Trophoblast cell (in vitro differentiated cells and primary cell): ENCODE data around the gene ARFIP2.

Source experiments
- DNase-seq, 2 donors: peaks; one replicate each; pipeline ENCODE4 v3.0.0-alpha.2; 2016
- H2AFZ ChIP-seq: 2 replicates; pipeline ENCODE4 v1.6.1; 2013; ENCODE audit warnings: low read length, moderate library complexity, mild to moderate bottlenecking; ENCODE audit not compliant: insufficient read depth, poor library complexity
- H2AK5ac ChIP-seq: 2 replicates; pipeline ENCODE4 v1.6.1; 2013; ENCODE audit warnings: mild to moderate bottlenecking, low read length
- H2BK120ac ChIP-seq: 2 replicates; pipeline ENCODE4 v1.6.1; 2013; ENCODE audit warnings: low read length, mild to moderate bottlenecking, moderate library complexity; ENCODE audit not compliant: insufficient read depth, poor library complexity
- H2BK12ac ChIP-seq: 2 replicates; pipeline ENCODE4 v1.6.1; 2013; ENCODE audit warnings: mild to moderate bottlenecking, low read length, moderate library complexity
- H2BK5ac ChIP-seq: 2 replicates; pipeline ENCODE4 v1.6.1; 2013; ENCODE audit warnings: low read length, low read depth, moderate library complexity, mild to moderate bottlenecking; ENCODE audit not compliant: poor library complexity
- H3K14ac ChIP-seq: 2 replicates; pipeline ENCODE4 v1.6.1; 2013; ENCODE audit warnings: mild to moderate bottlenecking, low read length
- H3K18ac ChIP-seq: 2 replicates; pipeline ENCODE4 v1.6.1; 2013; ENCODE audit warnings: mild to moderate bottlenecking, low read length
- H3K23ac ChIP-seq: 2 replicates; pipeline ENCODE4 v1.6.1; 2013; ENCODE audit warnings: low read length
- H3K27ac ChIP-seq: 2 replicates; pipeline ENCODE4 v1.5.1; 2013; ENCODE audit warnings: low read depth, mild to moderate bottlenecking, inconsistent platforms, low read length, moderate library complexity
- H3K27me3 ChIP-seq: 2 replicates; pipeline ENCODE4 v1.6.1; 2013; ENCODE audit warnings: inconsistent platforms, mild to moderate bottlenecking, low read length, moderate library complexity; ENCODE audit not compliant: insufficient read depth
- H3K36me3 ChIP-seq, 2 experiments: 1 replicate in 1 of 2; 2 replicates in 1 of 2; pipeline ENCODE4 v1.6.1; 2013; ENCODE audit warnings: low read length in 2 of 2, mild to moderate bottlenecking in 2 of 2, moderate library complexity in 1 of 2; ENCODE audit not compliant: insufficient read depth in 2 of 2, control insufficient read depth in 1 of 2
- H3K4ac ChIP-seq: 2 replicates; pipeline ENCODE4 v1.6.1; 2013; ENCODE audit warnings: low read depth, mild to moderate bottlenecking, low read length, moderate library complexity
- H3K4me1 ChIP-seq, 2 experiments: 1 replicate in 1 of 2; 2 replicates in 1 of 2; pipeline ENCODE4 v1.6.1; 2013; ENCODE audit warnings: low read length in 2 of 2, mild to moderate bottlenecking in 2 of 2, moderate library complexity in 1 of 2; ENCODE audit not compliant: insufficient read depth in 2 of 2, control insufficient read depth in 1 of 2
- H3K4me2 ChIP-seq: 2 replicates; pipeline ENCODE4 v1.6.1; 2013; ENCODE audit warnings: inconsistent platforms, mild to moderate bottlenecking, low read length, moderate library complexity
- H3K4me3 ChIP-seq: 2 replicates; pipeline ENCODE4 v1.5.1; 2013; ENCODE audit warnings: mild to moderate bottlenecking, low read depth, low read length, inconsistent platforms
- H3K79me1 ChIP-seq: one replicate; pipeline ENCODE4 v1.6.1; 2013; ENCODE audit warnings: low read length
- H3K79me2 ChIP-seq: 2 replicates; pipeline ENCODE4 v1.6.1; 2013; ENCODE audit warnings: low read length, mild to moderate bottlenecking; ENCODE audit not compliant: control insufficient read depth, insufficient read depth, poor library complexity
- H3K9ac ChIP-seq: 2 replicates; pipeline ENCODE4 v1.6.1; 2013; ENCODE audit warnings: mild to moderate bottlenecking, low read length
- H3K9me3 ChIP-seq: 2 replicates; pipeline ENCODE4 v1.6.1; 2013; ENCODE audit warnings: low read depth, mild to moderate bottlenecking, control low read depth, inconsistent platforms, low read length; ENCODE audit not compliant: insufficient read depth
- H4K12ac ChIP-seq: 2 replicates; pipeline ENCODE4 v1.6.1; 2013; ENCODE audit warnings: low read depth, mild to moderate bottlenecking, low read length, moderate library complexity
- H4K8ac ChIP-seq: 2 replicates; pipeline ENCODE4 v1.6.1; 2013; ENCODE audit warnings: low read depth, mild to moderate bottlenecking, low read length, moderate library complexity
- H4K91ac ChIP-seq: one replicate; pipeline ENCODE4 v1.6.1; 2013; ENCODE audit warnings: low read depth, mild to moderate bottlenecking, low read length, moderate library complexity
- WGBS: extraction: QIAGEN DNeasy Blood & Tissue Kit; methylation state at CpG from one replicate; pipeline ENCODE4 v1.1.7; 2013; ENCODE audit warnings: missing lambda C conversion rate; ENCODE audit not compliant: insufficient read length, insufficient coverage; ENCODE audit errors: extremely low coverage; 5-methylcytosine and 5-hydroxymethylcytosine counted together

Gene ARFIP2

DNA sequence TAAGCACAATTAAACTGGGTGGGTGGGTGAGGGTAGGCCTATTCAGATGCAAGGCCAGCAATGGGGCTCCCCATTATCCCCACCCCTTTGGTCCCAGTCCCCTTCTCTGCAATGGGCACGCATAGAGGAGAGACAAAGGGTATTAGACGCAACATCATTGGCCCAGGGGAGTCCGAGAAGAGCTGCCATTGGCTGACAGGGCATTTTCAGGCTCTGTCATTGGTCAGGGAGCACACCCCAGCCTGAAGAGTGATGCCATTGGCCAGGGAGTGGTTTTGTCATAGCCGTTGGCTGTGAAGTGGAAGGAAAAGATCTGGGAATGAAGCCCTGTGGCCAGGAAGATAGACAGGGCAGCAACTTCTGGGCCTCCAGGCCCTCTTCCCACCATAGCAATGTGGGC lies 4.6 kb downstream of the ARFIP2 start:
- Histone ChIP-seq H2AK5ac (no peak overlapping the region), H3K27ac (no peak overlapping the region), H3K27me3 (no peaks in the 10 kb centered on the region), H3K18ac (no peak overlapping the region), H2AFZ (no peak overlapping the region), H3K4ac (no peak overlapping the region), H3K9ac (no peak overlapping the region), H2BK5ac (no peak overlapping the region), H3K4me3 (no peak overlapping the region), H3K36me3 (peaks cover 31 to 34% of the 10 kb centered on the region in 2 experiments), H4K12ac (no peak overlapping the region), H2BK12ac (no peak overlapping the region), H3K79me2 (peaks cover 17% of the 10 kb centered on the region), H4K8ac (no peak overlapping the region), H4K91ac (no peak overlapping the region), H3K4me1 (peaks cover 15 to 19% of the 10 kb centered on the region in 2 experiments), H3K9me3 (no peaks in the 10 kb centered on the region), H3K4me2 (no peak overlapping the region), H3K23ac (no peak overlapping the region), H2BK120ac (no peak overlapping the region), H3K79me1 (peaks cover 18% of the 10 kb centered on the region), H3K14ac (no peak overlapping the region)
- no CpG with 5 or more reads among the region's 4 CpGs for WGBS
- DNase-seq: no peak

DNA sequence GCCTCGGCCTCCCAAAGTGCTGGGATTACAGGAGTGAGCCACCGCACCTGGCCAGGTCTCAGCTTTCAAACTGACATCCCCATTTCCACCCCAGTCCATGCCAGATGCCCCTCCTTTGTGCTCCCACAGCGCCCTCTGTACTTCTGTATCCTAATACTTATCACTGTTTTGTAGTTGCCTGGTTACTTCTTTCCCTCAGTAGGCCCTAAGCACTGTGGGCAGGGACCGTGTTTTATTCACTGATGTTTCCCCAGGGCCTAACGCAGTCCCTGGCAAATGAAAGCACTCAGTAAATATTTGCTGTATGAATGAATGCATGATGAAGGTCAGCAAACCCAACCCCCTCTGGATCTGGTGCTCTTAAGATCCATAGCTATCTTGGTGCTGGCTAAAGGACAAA lies 5.2 kb downstream of the ARFIP2 start:
- Histone ChIP-seq H3K9me3 (no peaks in the 10 kb centered on the region), H2AFZ (no peak overlapping the region), H3K9ac (no peak overlapping the region), H3K79me1 (peaks cover 14% of the 10 kb centered on the region), H3K79me2 (peaks cover 13% of the 10 kb centered on the region), H3K4me1 (peaks cover 15 to 19% of the 10 kb centered on the region in 2 experiments), H3K23ac (no peak overlapping the region), H4K12ac (no peak overlapping the region), H3K27me3 (no peaks in the 10 kb centered on the region), H2BK120ac (no peak overlapping the region), H2BK5ac (no peak overlapping the region), H3K4ac (no peak overlapping the region), H4K8ac (no peak overlapping the region), H3K36me3 (peaks cover 31 to 34% of the 10 kb centered on the region in 2 experiments), H4K91ac (no peak overlapping the region), H3K4me2 (no peak overlapping the region), H3K4me3 (no peak overlapping the region), H3K18ac (no peak overlapping the region), H2BK12ac (no peak overlapping the region), H3K14ac (no peak overlapping the region), H3K27ac (no peak overlapping the region), H2AK5ac (no peak overlapping the region)
- no CpG with 5 or more reads among the region's 5 CpGs for WGBS
- DNase-seq: peak in 1 of 2 donors; percentile 25

GRCh38 chr11:6474806-6475500 lies 6.2 kb downstream of the ARFIP2 start:
- WGBS: no CpG with 5 or more reads among the region's 3 CpGs
- no peak overlapping the region for H3K4ac ChIP-seq
- DNase-seq: peak; percentile 40 to 44
- no peak overlapping the region for H4K91ac ChIP-seq
- no peaks in the 10 kb centered on the region for H3K27me3 ChIP-seq
- H3K14ac ChIP-seq: no peak overlapping the region
- no peak overlapping the region for H2AK5ac ChIP-seq
- H3K18ac ChIP-seq: no peak overlapping the region
- H3K9ac ChIP-seq: no peak overlapping the region
- H3K79me1 ChIP-seq: peaks cover 11% of the 10 kb centered on the region
- H3K36me3 ChIP-seq: peaks cover 31 to 34% of the 10 kb centered on the region in 2 experiments
- H4K12ac ChIP-seq: peak overlapping the region; percentile 13
- no peak overlapping the region for H3K23ac ChIP-seq
- H3K27ac ChIP-seq: no peak overlapping the region
- H3K4me3 ChIP-seq: no peak overlapping the region
- H3K4me1 ChIP-seq: peaks cover 11 to 14% of the 10 kb centered on the region in 2 experiments
- H3K4me2 ChIP-seq: no peak overlapping the region
- no peak overlapping the region for H2BK120ac ChIP-seq
- H3K9me3 ChIP-seq: no peaks in the 10 kb centered on the region
- no peak overlapping the region for H2BK12ac ChIP-seq
- no peak overlapping the region for H4K8ac ChIP-seq
- H2BK5ac ChIP-seq: no peak overlapping the region
- H3K79me2 ChIP-seq: peaks cover 7% of the 10 kb centered on the region
- no peak overlapping the region for H2AFZ ChIP-seq

DNA sequence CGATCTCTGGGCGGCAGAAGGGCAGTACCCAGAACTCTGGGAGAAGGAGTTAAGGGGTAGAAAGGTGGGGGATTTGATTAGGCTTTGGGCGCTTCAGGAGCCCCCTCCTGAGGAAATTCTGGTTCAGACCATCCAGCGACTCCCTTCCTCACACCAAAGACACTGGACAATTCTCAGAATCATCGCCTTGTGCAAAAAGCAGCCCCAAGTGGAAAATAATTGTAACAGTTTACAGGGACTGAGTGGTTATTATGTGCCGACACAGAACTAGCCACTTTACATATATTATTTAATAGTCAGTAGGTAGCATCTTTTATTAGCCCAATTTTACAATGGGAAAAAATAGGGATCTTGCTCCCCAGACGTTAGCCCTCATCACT lies 6.7 kb downstream of the ARFIP2 start:
- peak overlapping the region; percentile 65 for H3K9ac ChIP-seq
- peak overlapping the region; percentile 81 for H2BK120ac ChIP-seq
- peak overlapping the region; percentile 67 for H3K4me3 ChIP-seq
- no peak overlapping the region for H3K23ac ChIP-seq
- peaks cover 7% of the 10 kb centered on the region for H3K79me2 ChIP-seq
- H3K18ac ChIP-seq: peak overlapping the region; percentile 35
- H4K91ac ChIP-seq: peak overlapping the region; percentile 82
- H3K4me2 ChIP-seq: peak overlapping the region; percentile 92
- H3K27me3 ChIP-seq: no peaks in the 10 kb centered on the region
- peaks cover 11% of the 10 kb centered on the region for H3K79me1 ChIP-seq
- H4K12ac ChIP-seq: peak overlapping the region; percentile 93
- peak overlapping the region; percentile 85 for H2AFZ ChIP-seq
- H2AK5ac ChIP-seq: no peak overlapping the region
- H3K27ac ChIP-seq: peak overlapping the region; percentile 94
- no peak for DNase-seq
- no peak overlapping the region for H2BK12ac ChIP-seq
- H3K4me1 ChIP-seq: peaks cover 11 to 14% of the 10 kb centered on the region in 2 experiments
- H3K36me3 ChIP-seq: peaks cover 30 to 31% of the 10 kb centered on the region in 2 experiments
- no CpG with 5 or more reads among the region's 7 CpGs for WGBS
- peak overlapping the region; percentile 78 for H4K8ac ChIP-seq
- no peak overlapping the region for H3K4ac ChIP-seq
- no peaks in the 10 kb centered on the region for H3K9me3 ChIP-seq
- peak overlapping the region; percentile 92 for H2BK5ac ChIP-seq
- peak overlapping the region; percentile 88 for H3K14ac ChIP-seq
